ENCODE measurements around the gene SUGCT. TPM values are rescaled to one million over a fixed set of nuclear protein-coding genes. Genes with fewer than 3 reads are reported as not detected.
"Not testable (repeated sequence)": the region's sequence is repeated elsewhere in the genome, so short reads cannot be mapped to it uniquely, and the experiment has no call there.

The SUGCT gene
- total and polyA plus RNA-seq, 9 of the 15 experiments (the other 6 are each of a cell fraction or from before 2014, with no cell fraction given) = 0.58 to 2.5 (median 1.4) TPM

DNA sequence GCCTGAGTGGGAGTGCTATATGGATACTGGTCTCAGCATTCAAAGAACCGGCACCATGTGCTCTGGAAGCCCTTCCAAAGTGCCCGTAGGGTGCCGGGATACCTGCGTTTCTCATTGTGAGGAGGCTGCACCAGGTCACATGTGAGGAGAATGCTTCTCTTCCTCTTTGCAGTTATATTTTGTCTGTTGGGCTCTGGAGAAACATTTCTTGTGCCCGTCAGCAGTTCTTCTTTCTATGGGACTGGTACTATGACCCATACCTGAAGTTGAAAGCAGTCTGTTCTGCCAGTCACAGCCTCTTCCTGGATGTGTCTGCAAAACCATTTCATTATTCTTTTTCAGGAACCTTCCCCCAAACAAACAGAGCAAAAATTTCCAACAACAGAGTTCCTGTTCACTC, 465.0 kb downstream of the SUGCT start (continued):
- TF ChIP-seq ZNF830 (CRISPR knock-in tag; IDR thresholded peaks at IDR 0.05) = no peak

DNA sequence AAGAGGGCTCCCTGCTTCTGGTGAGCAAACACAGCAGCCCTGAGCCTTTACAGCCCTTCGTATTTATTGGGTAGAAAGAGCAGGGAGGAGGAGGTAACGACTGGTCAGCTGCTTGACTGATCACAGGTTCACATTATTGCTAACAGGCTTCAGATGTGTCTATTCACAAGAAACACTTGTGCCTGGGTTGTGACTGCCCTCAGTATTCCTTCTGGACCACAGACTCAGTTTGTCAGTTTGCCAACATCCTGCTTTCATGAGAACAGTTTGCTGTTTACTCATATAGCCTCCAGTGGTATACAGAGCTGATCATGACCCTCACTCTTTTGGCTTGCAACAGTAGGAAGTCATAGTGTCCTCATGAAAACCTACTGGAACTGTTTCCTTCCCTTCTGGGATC, 467.5 kb downstream of the SUGCT start:
- in situ Hi-C loops (cut with MboI); H3K27me3 ChIP-seq (ENCODE audit: control insufficient read depth in 2 of 2, insufficient read depth in 2 of 2, low read length in 2 of 2); POLR2A ChIA-PET; DNase-seq (ENCODE audit: extremely low read depth in 1 of 4, low spot score in 3 of 4); intact Hi-C loops (cut with micrococcal nuclease); BruUV-seq (replicated peaks); H2AFZ ChIP-seq (ENCODE audit: low read depth, low read length); H3K36me3 ChIP-seq (ENCODE audit: control insufficient read depth, insufficient read depth, low read length); H3K4me3 ChIP-seq; CTCF ChIA-PET (ENCODE audit: low intra/inter-chr PET ratio); H3K79me2 ChIP-seq (ENCODE audit: control insufficient read depth, insufficient read depth, low read length); H3K27ac ChIP-seq (ENCODE audit: extremely low read depth, low read depth, low read length); H3K9ac ChIP-seq (ENCODE audit: insufficient read depth in 1 of 2, low read depth in 2 of 2, low read length in 2 of 2); H3K9me3 ChIP-seq (replicated peaks; ENCODE audit: control insufficient read depth, insufficient read depth, low read depth, low read length); H3K4me1 ChIP-seq (replicated peaks in 1 of 2; ENCODE audit: control insufficient read depth in 2 of 2, insufficient read depth in 2 of 2, low read length in 2 of 2); ATAC-seq; H3K9me1 ChIP-seq (ENCODE audit: control insufficient read depth, insufficient read depth, low read length); H3K4me2 ChIP-seq (ENCODE audit: insufficient read depth, low read length); FAIRE-seq; H4K20me1 ChIP-seq (replicated peaks; ENCODE audit: control insufficient read depth, insufficient read depth, low read length): not testable (repeated sequence)
- WGBS (ENCODE audit: insufficient coverage, low coverage, missing lambda C conversion rate) = 0% methylated on average over 2 of the region's 2 CpGs

DNA sequence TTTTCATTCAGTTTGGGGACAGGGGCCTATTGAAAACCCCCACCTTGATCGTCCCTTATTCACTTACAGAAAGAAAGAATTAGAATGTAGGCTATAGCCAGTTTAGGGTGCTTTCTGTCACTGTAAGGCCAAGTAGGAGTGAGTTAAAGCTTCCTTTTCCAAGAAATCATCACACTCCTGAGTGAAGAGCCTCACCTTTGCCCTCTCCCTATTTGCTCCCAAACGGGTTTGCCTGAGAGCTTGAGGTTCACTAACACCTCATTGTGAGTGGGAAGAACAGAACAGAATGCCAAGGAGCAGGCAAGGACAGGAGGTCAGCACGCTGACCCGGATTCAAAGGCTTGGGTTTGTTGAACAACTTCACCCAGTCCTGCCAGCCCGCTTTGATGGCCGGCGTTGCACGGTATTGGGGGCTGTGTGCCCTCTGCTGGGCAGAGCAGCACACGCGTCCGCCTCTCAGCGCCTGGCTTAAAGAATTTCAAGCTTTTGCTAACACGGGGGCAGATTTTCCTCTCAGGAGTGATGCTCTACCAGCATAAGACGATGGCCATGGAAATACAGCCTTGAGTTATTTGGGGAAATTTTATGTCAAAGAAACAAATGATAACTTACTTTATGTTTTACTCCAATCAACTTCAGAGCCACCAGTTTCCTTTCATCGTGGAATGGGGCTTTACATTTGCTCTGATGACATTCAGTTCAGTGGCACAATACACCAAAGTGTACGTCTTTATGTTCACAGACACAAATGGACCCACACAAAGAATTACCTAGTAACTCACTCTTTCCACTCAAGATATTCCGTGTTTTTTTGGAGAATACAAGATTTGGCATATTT, 470.0 kb downstream of the SUGCT start:
- Histone ChIP-seq H3K9me1 (ENCODE audit: control insufficient read depth, insufficient read depth, low read length) (no peaks in the 10 kb centered on the region), H3K4me3 (no peak overlapping the region), H3K4me1 (replicated peaks in 1 of 2; ENCODE audit: control insufficient read depth in 2 of 2, insufficient read depth in 2 of 2, low read length in 2 of 2) (no peaks in the 10 kb centered on the region), H3K4me2 (ENCODE audit: insufficient read depth, low read length) (no peak overlapping the region), H3K9me3 (replicated peaks; ENCODE audit: control insufficient read depth, insufficient read depth, low read depth, low read length) (no peaks in the 10 kb centered on the region), H3K9ac (ENCODE audit: insufficient read depth in 1 of 2, low read depth in 2 of 2, low read length in 2 of 2) (no peak overlapping the region), H3K27ac (ENCODE audit: extremely low read depth, low read depth, low read length) (no peak overlapping the region), H4K20me1 (replicated peaks; ENCODE audit: control insufficient read depth, insufficient read depth, low read length) (no peaks in the 10 kb centered on the region), H3K27me3 (ENCODE audit: control insufficient read depth in 2 of 2, insufficient read depth in 2 of 2, low read length in 2 of 2) (no peaks in the 10 kb centered on the region), H3K79me2 (ENCODE audit: control insufficient read depth, insufficient read depth, low read length) (no peaks in the 10 kb centered on the region), H3K36me3 (ENCODE audit: control insufficient read depth, insufficient read depth, low read length) (no peaks in the 10 kb centered on the region), H2AFZ (ENCODE audit: low read depth, low read length) (peak overlapping the region; percentile 37; the same call in 1 of the 2 replicates)
- DNase-seq (ENCODE audit: extremely low read depth in 1 of 4, low spot score in 3 of 4) = peak; percentile 7 to 14 (median 12)
- ChIA-PET CTCF (ENCODE audit: low intra/inter-chr PET ratio) (no interaction called here), POLR2A (interaction anchor here (0.6 to 0.8 kb wide), 2 partner anchors 33 to 246 kb away, joined by 3 read pairs; no protein-coding TSS in a partner anchor)
- in situ Hi-C loops (cut with MboI) (no loop called here), intact Hi-C loops (cut with micrococcal nuclease) (loop anchor here (5.0 kb wide), 1 partner anchor 278 kb away; no protein-coding TSS in a partner anchor)
- peak; percentile 78 for ATAC-seq
- FAIRE-seq = no peak
- 3% methylated on average over 16 of the region's 17 CpGs for WGBS (ENCODE audit: insufficient coverage, low coverage, missing lambda C conversion rate)
- BruUV-seq (replicated peaks) = no TSS peak
- TF ChIP-seq, protein P1, sequence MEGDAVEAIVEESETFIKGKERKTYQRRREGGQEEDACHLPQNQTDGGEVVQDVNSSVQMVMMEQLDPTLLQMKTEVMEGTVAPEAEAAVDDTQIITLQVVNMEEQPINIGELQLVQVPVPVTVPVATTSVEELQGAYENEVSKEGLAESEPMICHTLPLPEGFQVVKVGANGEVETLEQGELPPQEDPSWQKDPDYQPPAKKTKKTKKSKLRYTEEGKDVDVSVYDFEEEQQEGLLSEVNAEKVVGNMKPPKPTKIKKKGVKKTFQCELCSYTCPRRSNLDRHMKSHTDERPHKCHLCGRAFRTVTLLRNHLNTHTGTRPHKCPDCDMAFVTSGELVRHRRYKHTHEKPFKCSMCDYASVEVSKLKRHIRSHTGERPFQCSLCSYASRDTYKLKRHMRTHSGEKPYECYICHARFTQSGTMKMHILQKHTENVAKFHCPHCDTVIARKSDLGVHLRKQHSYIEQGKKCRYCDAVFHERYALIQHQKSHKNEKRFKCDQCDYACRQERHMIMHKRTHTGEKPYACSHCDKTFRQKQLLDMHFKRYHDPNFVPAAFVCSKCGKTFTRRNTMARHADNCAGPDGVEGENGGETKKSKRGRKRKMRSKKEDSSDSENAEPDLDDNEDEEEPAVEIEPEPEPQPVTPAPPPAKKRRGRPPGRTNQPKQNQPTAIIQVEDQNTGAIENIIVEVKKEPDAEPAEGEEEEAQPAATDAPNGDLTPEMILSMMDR (IDR thresholded peaks at IDR 0.05 in 2 of 3, conservative IDR thresholded peaks at IDR 0.05 in 1 of 3; ENCODE audit: insufficient read depth in 2 of 3, low read depth in 1 of 3, low read length in 3 of 3) = peak; percentile 42 to 56 (median 55); a peak in 4 of 6 replicates
- TF ChIP-seq, protein P2, sequence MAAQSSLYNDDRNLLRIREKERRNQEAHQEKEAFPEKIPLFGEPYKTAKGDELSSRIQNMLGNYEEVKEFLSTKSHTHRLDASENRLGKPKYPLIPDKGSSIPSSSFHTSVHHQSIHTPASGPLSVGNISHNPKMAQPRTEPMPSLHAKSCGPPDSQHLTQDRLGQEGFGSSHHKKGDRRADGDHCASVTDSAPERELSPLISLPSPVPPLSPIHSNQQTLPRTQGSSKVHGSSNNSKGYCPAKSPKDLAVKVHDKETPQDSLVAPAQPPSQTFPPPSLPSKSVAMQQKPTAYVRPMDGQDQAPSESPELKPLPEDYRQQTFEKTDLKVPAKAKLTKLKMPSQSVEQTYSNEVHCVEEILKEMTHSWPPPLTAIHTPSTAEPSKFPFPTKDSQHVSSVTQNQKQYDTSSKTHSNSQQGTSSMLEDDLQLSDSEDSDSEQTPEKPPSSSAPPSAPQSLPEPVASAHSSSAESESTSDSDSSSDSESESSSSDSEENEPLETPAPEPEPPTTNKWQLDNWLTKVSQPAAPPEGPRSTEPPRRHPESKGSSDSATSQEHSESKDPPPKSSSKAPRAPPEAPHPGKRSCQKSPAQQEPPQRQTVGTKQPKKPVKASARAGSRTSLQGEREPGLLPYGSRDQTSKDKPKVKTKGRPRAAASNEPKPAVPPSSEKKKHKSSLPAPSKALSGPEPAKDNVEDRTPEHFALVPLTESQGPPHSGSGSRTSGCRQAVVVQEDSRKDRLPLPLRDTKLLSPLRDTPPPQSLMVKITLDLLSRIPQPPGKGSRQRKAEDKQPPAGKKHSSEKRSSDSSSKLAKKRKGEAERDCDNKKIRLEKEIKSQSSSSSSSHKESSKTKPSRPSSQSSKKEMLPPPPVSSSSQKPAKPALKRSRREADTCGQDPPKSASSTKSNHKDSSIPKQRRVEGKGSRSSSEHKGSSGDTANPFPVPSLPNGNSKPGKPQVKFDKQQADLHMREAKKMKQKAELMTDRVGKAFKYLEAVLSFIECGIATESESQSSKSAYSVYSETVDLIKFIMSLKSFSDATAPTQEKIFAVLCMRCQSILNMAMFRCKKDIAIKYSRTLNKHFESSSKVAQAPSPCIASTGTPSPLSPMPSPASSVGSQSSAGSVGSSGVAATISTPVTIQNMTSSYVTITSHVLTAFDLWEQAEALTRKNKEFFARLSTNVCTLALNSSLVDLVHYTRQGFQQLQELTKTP (IDR thresholded peaks at IDR 0.05; ENCODE audit: low read depth in 1 of 2, partially characterized antibody in 2 of 2) = no peak
- no peak for TF ChIP-seq NFE2L1 (tag; IDR thresholded peaks at IDR 0.05; ENCODE audit: borderline replicate concordance, low read depth)

Data from K562 (cell line).